HCT116 (cell line): ENCODE data around the gene RBM38. TPM values are rescaled to one million over a fixed set of nuclear protein-coding genes. Genes with fewer than 3 reads are reported as not detected.
A peak's percentile ranks its signal among the peaks of the same experiment; 100 is the strongest.

Experiments
- ATAC-seq: fragments of 200-7000 bp; cut with Tn5 transposase; 2 replicates; pipeline ENCODE4 v1.9.1; 2020; ENCODE audit warnings: mild to moderate bottlenecking, moderate library complexity
- BruUV-seq: library from RNA; stranded (reverse); fragments of 400-500 nt; replicated peaks from 2 replicates; lab custom pipeline; 2021; lab: Mats Ljungman, UMichigan
- CTCF ChIA-PET: fragments of 300-600 bp; sonication (Branson Sonifier 250); formaldehyde crosslinking; loops from one replicate; lab custom pipeline; 2021; ENCODE audit warnings: antibody characterized with exemption; lab: Charles Lee
- POLR2A ChIA-PET: fragments of 300-600, 350-600 bp; sonication (Branson Sonifier 250); formaldehyde crosslinking; loops from one replicate; lab custom pipeline; 2021; ENCODE audit warnings: antibody characterized with exemption; lab: Charles Lee
- RAD21 ChIA-PET, 2 experiments: fragments of 300-600 bp; sonication (Branson Sonifier 250); formaldehyde crosslinking; loops; one replicate each; lab custom pipeline; 2023; ENCODE audit warnings: low total read pairs in 2 of 2; ENCODE audit not compliant: uncharacterized antibody in 2 of 2, unreplicated experiment in 2 of 2, low non-redundant PET in 1 of 2; lab: Charles Lee
- DNase-seq: peaks from one replicate; pipeline ENCODE4 v3.0.0-alpha.2; 2010; ENCODE audit warnings: low read depth, low spot score
- H2AFZ ChIP-seq: fragments of 200-600 bp; shearing (Covaris generic), sonication (generic); 2 replicates; pipeline ENCODE4 v1.6.1; 2017; ENCODE audit warnings: low read depth, mixed run types, mixed read lengths, antibody characterized with exemption, low read length; ENCODE audit not compliant: poor library complexity, severe bottlenecking
- H3K27ac ChIP-seq: 2 replicates; pipeline ENCODE4 v1.5.1; 2012; ENCODE audit warnings: low read depth, low read length
- H3K27me3 ChIP-seq: fragments of 200-600 bp; sonication (generic); 2 replicates; pipeline ENCODE4 v1.6.1; 2016; ENCODE audit warnings: mixed run types, low read length, mixed read lengths; ENCODE audit not compliant: insufficient read depth
- H3K36me3 ChIP-seq, 2 experiments: fragments of 200-500 bp in 1 of 2; fragments of 200-600 bp in 1 of 2; sonication (Bioruptor generic) in 1 of 2; sonication (generic) in 1 of 2; 2 replicates each; pipeline versions ENCODE4 v1.5.1 to v1.6.1; 2014 to 2016; ENCODE audit warnings: low read length in 2 of 2, inconsistent platforms in 1 of 2, mixed read lengths in 1 of 2, mixed run types in 1 of 2; ENCODE audit not compliant: insufficient read depth in 2 of 2, control insufficient read depth in 1 of 2
- H3K4me1 ChIP-seq, 2 experiments: fragments of 200-600 bp in 1 of 2; sonication (generic) in 1 of 2; 2 replicates each; pipeline versions ENCODE4 v1.5.1 to v1.6.1; 2012 to 2017; ENCODE audit warnings: low read length in 2 of 2, inconsistent platforms in 1 of 2, mild to moderate bottlenecking in 1 of 2, mixed read lengths in 1 of 2, mixed run types in 1 of 2, moderate library complexity in 1 of 2; ENCODE audit not compliant: insufficient read depth in 2 of 2, control insufficient read depth in 1 of 2
- H3K4me2 ChIP-seq: fragments of 200-600 bp; sonication (generic); 2 replicates; pipeline ENCODE4 v1.6.1; 2017; ENCODE audit warnings: mixed run types, low read length, mixed read lengths
- H3K4me3 ChIP-seq, 2 experiments: fragments of 200-600 bp in 1 of 2; sonication (generic) in 1 of 2; replicated peaks in 1 of 2; 2 replicates each; pipeline ENCODE4 v1.5.1; 2011 to 2016; ENCODE audit warnings: low read length in 2 of 2, control low read depth in 1 of 2, low read depth in 1 of 2, mild to moderate bottlenecking in 1 of 2, mixed read lengths in 1 of 2, mixed run types in 1 of 2
- H3K79me2 ChIP-seq: fragments of 200-600 bp; sonication (generic); 2 replicates; pipeline ENCODE4 v1.6.1; 2017; ENCODE audit warnings: mild to moderate bottlenecking, mixed run types, low read length, moderate library complexity, mixed read lengths; ENCODE audit not compliant: insufficient read depth
- H3K9ac ChIP-seq: fragments of 200-600 bp; sonication (generic); 2 replicates; pipeline ENCODE4 v1.6.1; 2016; ENCODE audit warnings: low read length, mixed read lengths
- H3K9me2 ChIP-seq: fragments of 200-600 bp; sonication (generic), shearing (Covaris generic); 2 replicates; pipeline ENCODE4 v1.6.1; 2017; ENCODE audit warnings: mixed run types, mild to moderate bottlenecking, moderate library complexity; ENCODE audit not compliant: insufficient read depth
- H3K9me3 ChIP-seq, 2 experiments: fragments of 200-500 bp in 1 of 2; fragments of 200-600 bp in 1 of 2; sonication (Bioruptor generic) in 1 of 2; sonication (generic) in 1 of 2; 2 replicates each; pipeline ENCODE4 v1.6.1; 2014 to 2017; ENCODE audit warnings: low read length in 2 of 2, mixed read lengths in 2 of 2, inconsistent platforms in 1 of 2, low read depth in 1 of 2, mild to moderate bottlenecking in 1 of 2, mixed run types in 1 of 2, moderate library complexity in 1 of 2; ENCODE audit not compliant: control insufficient read depth in 1 of 2, insufficient read depth in 1 of 2
- H4K20me1 ChIP-seq: fragments of 200-600 bp; sonication (generic), shearing (Covaris generic); 2 replicates; pipeline ENCODE4 v1.6.1; 2017; ENCODE audit warnings: mixed run types, mild to moderate bottlenecking, moderate library complexity; ENCODE audit not compliant: insufficient read depth
- CBX3 ChIP-seq: IDR thresholded peaks from 2 replicates; pipeline ENCODE4 v1.6.1; 2012; ENCODE audit warnings: low read depth
- CEBPB ChIP-seq: IDR thresholded peaks from 2 replicates; pipeline ENCODE4 v1.6.1; 2012; ENCODE audit warnings: low read depth
- EZH2 ChIP-seq: fragments of 200-600 bp; sonication (generic); IDR thresholded peaks from 2 replicates; pipeline ENCODE4 v1.6.1; 2017; ENCODE audit warnings: antibody characterized with exemption, mixed run types
- EZH2phosphoT487 ChIP-seq: fragments of 200-600 bp; IDR thresholded peaks from 2 replicates; pipeline ENCODE4 v1.6.1; 2018; ENCODE audit warnings: antibody characterized with exemption, borderline replicate concordance
- FOSL1 ChIP-seq: IDR thresholded peaks from 2 replicates; pipeline ENCODE4 v1.6.1; 2012; ENCODE audit warnings: low read depth
- JUND ChIP-seq: IDR thresholded peaks from 2 replicates; pipeline ENCODE4 v1.6.1; 2012
- POLR2A ChIP-seq: IDR thresholded peaks from 2 replicates; pipeline ENCODE4 v1.7.0; 2011; ENCODE audit warnings: borderline replicate concordance; ENCODE audit not compliant: insufficient read depth, insufficient read length; ENCODE audit errors: extremely low read depth
- SP1 ChIP-seq: IDR thresholded peaks from 2 replicates; pipeline ENCODE4 v1.6.1; 2012; ENCODE audit warnings: low read depth
- SRF ChIP-seq: IDR thresholded peaks from 2 replicates; pipeline ENCODE4 v1.6.1; 2012; ENCODE audit warnings: low read depth
- TCF7L2 ChIP-seq: IDR thresholded peaks from 2 replicates; pipeline ENCODE4 v1.7.0; 2011; ENCODE audit warnings: borderline replicate concordance, inconsistent platforms; ENCODE audit not compliant: insufficient read depth, insufficient read length; ENCODE audit errors: extremely low read depth
- ZFX ChIP-seq: fragments of 450-650 bp; IDR thresholded peaks from 2 replicates; pipeline ENCODE4 v1.6.1; 2017
- intact Hi-C: fragments of 100-400 bp; cut with micrococcal nuclease; formaldehyde crosslinking; loops from 2 replicates; pipeline ENCODE4 v1.10.0; 2022
- total RNA-seq: library from RNA; stranded (reverse); gene quantifications from one replicate; pipeline ENCODE4 v1.2.1, GENCODE V29; 2021; ENCODE audit not compliant: unreplicated experiment
- TF ChIP-seq, protein P1 (sequence below): IDR thresholded peaks from 2 replicates; pipeline ENCODE4 v1.6.1; 2012; ENCODE audit warnings: low read depth
- TF ChIP-seq, protein P2 (sequence below): IDR thresholded peaks from 2 replicates; pipeline ENCODE4 v1.6.1; 2012
- TF ChIP-seq, protein P3 (sequence below): IDR thresholded peaks from 2 replicates; pipeline ENCODE4 v1.6.1; 2011; ENCODE audit warnings: mild to moderate bottlenecking, low read length, moderate library complexity; ENCODE audit not compliant: insufficient replicate concordance; ENCODE audit errors: extremely low read depth
- TF ChIP-seq, protein P4 (sequence below), 3 experiments: fragments of 200-600 bp in 1 of 3; sonication (generic) in 1 of 3; IDR thresholded peaks in 2 of 3; conservative IDR thresholded peaks in 1 of 3; 2 replicates each; pipeline ENCODE4 v1.5.1; 2012 to 2017; ENCODE audit warnings: low read depth in 2 of 3, low read length in 2 of 3, antibody characterized with exemption in 1 of 3, borderline replicate concordance in 1 of 3, control low read depth in 1 of 3, mild to moderate bottlenecking in 1 of 3, mixed read lengths in 1 of 3, mixed run types in 1 of 3, moderate library complexity in 1 of 3; ENCODE audit not compliant: insufficient read depth in 1 of 3
- TF ChIP-seq, protein P5 (sequence below): IDR thresholded peaks from 2 replicates; pipeline ENCODE4 v1.6.1; 2012

RBM38 gene
- total RNA-seq, 1 experiment from 2014 or later, result 36.2 TPM

DNA sequence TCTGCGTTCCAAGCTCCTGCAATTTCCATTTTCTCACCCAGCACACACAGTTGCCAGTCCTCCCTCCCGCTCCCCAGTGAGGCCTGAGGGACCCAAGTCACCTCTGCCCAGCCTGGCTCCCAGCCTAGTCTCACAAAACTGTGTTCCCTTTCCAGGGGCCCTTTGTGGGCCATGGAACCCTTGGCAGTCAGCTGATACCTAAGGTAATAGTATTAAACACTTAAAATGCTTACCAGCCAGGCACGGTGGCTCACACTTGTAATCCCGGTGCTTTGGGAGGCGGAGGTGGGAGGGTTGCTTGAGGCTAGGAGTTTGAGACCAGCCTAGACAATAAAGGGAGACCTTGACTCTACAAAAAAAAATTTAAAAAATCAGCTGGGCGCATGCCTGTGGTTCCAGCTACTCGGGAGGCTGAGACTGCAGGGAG is 3.2 kb upstream of the RBM38 start (continued):
- TF ChIP-seq, protein P1, sequence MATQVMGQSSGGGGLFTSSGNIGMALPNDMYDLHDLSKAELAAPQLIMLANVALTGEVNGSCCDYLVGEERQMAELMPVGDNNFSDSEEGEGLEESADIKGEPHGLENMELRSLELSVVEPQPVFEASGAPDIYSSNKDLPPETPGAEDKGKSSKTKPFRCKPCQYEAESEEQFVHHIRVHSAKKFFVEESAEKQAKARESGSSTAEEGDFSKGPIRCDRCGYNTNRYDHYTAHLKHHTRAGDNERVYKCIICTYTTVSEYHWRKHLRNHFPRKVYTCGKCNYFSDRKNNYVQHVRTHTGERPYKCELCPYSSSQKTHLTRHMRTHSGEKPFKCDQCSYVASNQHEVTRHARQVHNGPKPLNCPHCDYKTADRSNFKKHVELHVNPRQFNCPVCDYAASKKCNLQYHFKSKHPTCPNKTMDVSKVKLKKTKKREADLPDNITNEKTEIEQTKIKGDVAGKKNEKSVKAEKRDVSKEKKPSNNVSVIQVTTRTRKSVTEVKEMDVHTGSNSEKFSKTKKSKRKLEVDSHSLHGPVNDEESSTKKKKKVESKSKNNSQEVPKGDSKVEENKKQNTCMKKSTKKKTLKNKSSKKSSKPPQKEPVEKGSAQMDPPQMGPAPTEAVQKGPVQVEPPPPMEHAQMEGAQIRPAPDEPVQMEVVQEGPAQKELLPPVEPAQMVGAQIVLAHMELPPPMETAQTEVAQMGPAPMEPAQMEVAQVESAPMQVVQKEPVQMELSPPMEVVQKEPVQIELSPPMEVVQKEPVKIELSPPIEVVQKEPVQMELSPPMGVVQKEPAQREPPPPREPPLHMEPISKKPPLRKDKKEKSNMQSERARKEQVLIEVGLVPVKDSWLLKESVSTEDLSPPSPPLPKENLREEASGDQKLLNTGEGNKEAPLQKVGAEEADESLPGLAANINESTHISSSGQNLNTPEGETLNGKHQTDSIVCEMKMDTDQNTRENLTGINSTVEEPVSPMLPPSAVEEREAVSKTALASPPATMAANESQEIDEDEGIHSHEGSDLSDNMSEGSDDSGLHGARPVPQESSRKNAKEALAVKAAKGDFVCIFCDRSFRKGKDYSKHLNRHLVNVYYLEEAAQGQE, result no peak
- TF ChIP-seq EZH2phosphoT487, result no peak
- TF ChIP-seq TCF7L2, result no peak
- no peak for TF ChIP-seq ZFX
- TF ChIP-seq CEBPB, result no peak
- TF ChIP-seq POLR2A, result no peak
- TF ChIP-seq FOSL1, result no peak
- TF ChIP-seq, all 23 proteins: peak for 0

DNA sequence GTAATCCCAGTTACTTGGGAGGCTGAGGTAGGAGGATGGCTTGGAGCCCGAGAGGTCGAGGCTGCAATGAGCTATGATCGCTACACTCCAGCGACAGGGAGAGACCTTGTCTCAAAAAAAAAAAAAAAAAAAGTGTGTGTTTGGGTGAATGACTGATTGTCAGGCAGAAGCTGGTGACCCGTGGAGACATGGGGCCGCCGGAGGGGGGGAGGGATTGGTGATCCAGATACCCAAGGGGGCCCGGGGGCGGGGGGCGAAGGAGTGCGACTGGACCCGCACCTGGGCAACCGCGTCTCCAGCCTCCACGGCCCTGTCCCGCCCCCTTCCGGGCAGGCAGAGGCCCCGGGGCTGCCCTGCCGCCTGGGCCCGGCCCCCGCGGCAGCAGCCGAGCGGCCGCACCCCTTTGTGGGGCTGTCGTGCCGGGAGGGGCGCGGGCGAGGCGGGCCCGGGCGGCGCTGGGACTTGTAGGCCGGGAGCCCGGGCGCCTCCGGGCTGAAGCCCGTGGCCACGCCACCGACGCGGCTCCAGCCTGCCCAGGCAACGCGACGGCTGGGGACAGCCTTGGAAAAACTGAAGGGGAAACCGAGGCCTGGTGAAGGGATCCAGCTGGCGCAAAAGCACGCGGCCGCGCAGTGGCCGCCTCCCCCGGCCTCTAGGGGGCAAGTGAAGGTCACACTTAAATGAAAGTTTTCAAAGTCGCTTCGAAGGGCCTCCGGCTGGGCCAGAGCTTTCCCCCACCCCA is 2.1 kb upstream of the RBM38 start:
- ChIA-PET RAD21 (no interaction called here), CTCF (interaction anchor here (0.6 to 2.2 kb wide), 2 partner anchors 10 to 783 kb away, joined by 3 to 5 read pairs; no protein-coding TSS in a partner anchor), POLR2A (no interaction called here)
- Histone ChIP-seq H3K9ac (peak overlapping the region; percentile 62), H4K20me1 (no peaks in the 10 kb centered on the region), H3K4me3 (peak overlapping the region; percentile 35 to 50), H3K4me2 (peak overlapping the region; percentile 81), H3K36me3 (peaks cover 8 to 14% of the 10 kb centered on the region in 2 experiments; a peak in 2 of 4 replicates), H3K79me2 (peaks cover 22% of the 10 kb centered on the region), H3K9me3 (no peaks in the 10 kb centered on the region), H3K4me1 (peaks cover 24 to 38% of the 10 kb centered on the region in 2 experiments), H3K27ac (peak overlapping the region; percentile 75), H2AFZ (no peak overlapping the region), H3K9me2 (no peaks in the 10 kb centered on the region), H3K27me3 (no peaks in the 10 kb centered on the region)
- intact Hi-C loops, result loop anchor here (10.0 kb wide), 1 partner anchor 206 kb away; no protein-coding TSS in a partner anchor
- DNase-seq (peak; percentile 26), ATAC-seq (peak; percentile 73)
- BruUV-seq, result no TSS peak
- TF ChIP-seq, protein P2, sequence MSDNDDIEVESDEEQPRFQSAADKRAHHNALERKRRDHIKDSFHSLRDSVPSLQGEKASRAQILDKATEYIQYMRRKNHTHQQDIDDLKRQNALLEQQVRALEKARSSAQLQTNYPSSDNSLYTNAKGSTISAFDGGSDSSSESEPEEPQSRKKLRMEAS, result no peak
- peak; percentile 36 for TF ChIP-seq TCF7L2
- TF ChIP-seq, protein P3, sequence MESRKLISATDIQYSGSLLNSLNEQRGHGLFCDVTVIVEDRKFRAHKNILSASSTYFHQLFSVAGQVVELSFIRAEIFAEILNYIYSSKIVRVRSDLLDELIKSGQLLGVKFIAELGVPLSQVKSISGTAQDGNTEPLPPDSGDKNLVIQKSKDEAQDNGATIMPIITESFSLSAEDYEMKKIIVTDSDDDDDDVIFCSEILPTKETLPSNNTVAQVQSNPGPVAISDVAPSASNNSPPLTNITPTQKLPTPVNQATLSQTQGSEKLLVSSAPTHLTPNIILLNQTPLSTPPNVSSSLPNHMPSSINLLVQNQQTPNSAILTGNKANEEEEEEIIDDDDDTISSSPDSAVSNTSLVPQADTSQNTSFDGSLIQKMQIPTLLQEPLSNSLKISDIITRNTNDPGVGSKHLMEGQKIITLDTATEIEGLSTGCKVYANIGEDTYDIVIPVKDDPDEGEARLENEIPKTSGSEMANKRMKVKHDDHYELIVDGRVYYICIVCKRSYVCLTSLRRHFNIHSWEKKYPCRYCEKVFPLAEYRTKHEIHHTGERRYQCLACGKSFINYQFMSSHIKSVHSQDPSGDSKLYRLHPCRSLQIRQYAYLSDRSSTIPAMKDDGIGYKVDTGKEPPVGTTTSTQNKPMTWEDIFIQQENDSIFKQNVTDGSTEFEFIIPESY, result no peak
- peak; percentile 21 for TF ChIP-seq POLR2A
- no peak for TF ChIP-seq SRF
- TF ChIP-seq, protein P4, sequence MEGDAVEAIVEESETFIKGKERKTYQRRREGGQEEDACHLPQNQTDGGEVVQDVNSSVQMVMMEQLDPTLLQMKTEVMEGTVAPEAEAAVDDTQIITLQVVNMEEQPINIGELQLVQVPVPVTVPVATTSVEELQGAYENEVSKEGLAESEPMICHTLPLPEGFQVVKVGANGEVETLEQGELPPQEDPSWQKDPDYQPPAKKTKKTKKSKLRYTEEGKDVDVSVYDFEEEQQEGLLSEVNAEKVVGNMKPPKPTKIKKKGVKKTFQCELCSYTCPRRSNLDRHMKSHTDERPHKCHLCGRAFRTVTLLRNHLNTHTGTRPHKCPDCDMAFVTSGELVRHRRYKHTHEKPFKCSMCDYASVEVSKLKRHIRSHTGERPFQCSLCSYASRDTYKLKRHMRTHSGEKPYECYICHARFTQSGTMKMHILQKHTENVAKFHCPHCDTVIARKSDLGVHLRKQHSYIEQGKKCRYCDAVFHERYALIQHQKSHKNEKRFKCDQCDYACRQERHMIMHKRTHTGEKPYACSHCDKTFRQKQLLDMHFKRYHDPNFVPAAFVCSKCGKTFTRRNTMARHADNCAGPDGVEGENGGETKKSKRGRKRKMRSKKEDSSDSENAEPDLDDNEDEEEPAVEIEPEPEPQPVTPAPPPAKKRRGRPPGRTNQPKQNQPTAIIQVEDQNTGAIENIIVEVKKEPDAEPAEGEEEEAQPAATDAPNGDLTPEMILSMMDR (IDR thresholded peaks at IDR 0.05 in 2 of 3, conservative IDR thresholded peaks at IDR 0.05 in 1 of 3; ENCODE audit: borderline replicate concordance in 1 of 3, insufficient read depth in 1 of 3, low read depth in 2 of 3, low read length in 2 of 3), result peak in 1 of 3 experiments; percentile 24; a peak in 2 of 6 replicates
- TF ChIP-seq, protein P5, sequence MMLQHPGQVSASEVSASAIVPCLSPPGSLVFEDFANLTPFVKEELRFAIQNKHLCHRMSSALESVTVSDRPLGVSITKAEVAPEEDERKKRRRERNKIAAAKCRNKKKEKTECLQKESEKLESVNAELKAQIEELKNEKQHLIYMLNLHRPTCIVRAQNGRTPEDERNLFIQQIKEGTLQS, result no peak
- TF ChIP-seq CBX3, result no peak
- no peak for TF ChIP-seq SP1
- TF ChIP-seq EZH2, result no peak
- TF ChIP-seq ZFX, result peak; percentile 83
- no peak for TF ChIP-seq JUND
